ENCODE data around the gene PTPN14. TPM values are rescaled to one million over a fixed set of nuclear protein-coding genes. Genes with fewer than 3 reads are reported as not detected.

PTPN14 gene
- total RNA-seq, 2 experiments from 2014 or later = 2.7 to 2.8 TPM

DNA sequence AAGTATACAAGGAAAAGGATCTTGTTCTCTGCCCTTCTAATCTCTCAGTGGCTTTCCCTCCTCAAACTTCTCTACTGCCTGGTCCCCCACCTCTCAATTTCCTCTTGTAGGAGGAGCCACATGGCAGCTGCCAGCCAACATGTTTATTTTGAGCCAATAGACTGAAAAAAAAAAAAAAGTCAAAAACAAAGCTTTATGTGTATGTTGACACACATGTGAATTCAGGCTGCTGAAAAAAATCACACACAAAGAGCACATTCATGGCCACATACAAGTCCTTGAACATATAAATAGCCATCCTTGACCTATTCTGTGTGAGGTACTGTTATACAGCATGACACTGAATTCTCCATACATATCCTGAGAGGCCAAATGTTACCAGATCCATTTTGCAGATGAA is 3.7 kb downstream of the PTPN14 start:
- Mint-ChIP-seq H3K4me3 (no peak overlapping the region), H3K4me1 (ENCODE audit: low read depth) (peaks cover 6% of the 10 kb centered on the region), H3K27ac (no peak overlapping the region), H3K9me3 (no peaks in the 10 kb centered on the region), H3K36me3 (ENCODE audit: low read depth) (no peaks in the 10 kb centered on the region), H3K27me3 (ENCODE audit: low read depth) (peaks cover 42% of the 10 kb centered on the region)
- intact Hi-C loops (cut with micrococcal nuclease) = no loop called here
- CTCF ChIA-PET = no interaction called here
- no peak for DNase-seq

DNA sequence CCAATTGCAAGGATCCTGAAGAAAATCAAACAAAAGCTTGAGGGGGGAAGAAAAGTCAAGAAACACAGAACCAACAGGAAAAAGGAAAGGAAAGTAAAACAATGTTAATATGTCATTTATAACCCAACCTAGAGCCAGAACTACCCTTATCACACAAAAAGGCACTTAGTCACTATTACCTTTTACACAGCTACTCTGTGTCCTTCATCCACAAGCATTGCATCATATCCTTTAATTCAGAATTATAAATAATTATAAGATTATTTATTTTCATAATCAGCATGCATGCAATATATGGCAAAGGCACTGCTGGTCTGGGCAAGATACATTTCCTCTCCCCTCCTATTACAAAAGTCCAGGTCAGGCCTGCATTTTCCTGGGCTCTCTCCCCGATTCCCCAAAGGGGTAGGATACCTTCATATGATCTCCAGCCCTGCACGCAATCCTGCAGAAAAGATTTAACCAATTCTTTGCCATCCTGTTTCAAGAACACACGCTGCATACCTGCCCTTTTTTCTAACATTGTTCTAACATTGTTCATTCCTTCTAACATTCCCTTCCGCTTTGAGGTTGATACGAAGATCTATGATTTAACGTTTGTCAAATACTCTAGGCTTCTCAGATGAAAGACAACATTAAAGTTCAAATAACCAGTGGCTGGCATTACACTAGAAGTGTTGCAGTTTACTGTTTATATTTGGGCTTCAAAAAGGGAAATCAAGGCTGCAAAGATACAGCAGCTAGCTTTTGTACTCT is 4.3 kb downstream of the PTPN14 start:
- peaks cover 5% of the 10 kb centered on the region for H3K4me1 Mint-ChIP-seq (ENCODE audit: low read depth)
- no peak overlapping the region for H3K27ac Mint-ChIP-seq
- intact Hi-C loops (cut with micrococcal nuclease) = no loop called here
- no peak for DNase-seq
- no peak overlapping the region for H3K4me3 Mint-ChIP-seq
- no peaks in the 10 kb centered on the region for H3K9me3 Mint-ChIP-seq
- CTCF ChIA-PET = no interaction called here
- peaks cover 39% of the 10 kb centered on the region for H3K27me3 Mint-ChIP-seq (ENCODE audit: low read depth)
- H3K36me3 Mint-ChIP-seq (ENCODE audit: low read depth) = no peaks in the 10 kb centered on the region

DNA sequence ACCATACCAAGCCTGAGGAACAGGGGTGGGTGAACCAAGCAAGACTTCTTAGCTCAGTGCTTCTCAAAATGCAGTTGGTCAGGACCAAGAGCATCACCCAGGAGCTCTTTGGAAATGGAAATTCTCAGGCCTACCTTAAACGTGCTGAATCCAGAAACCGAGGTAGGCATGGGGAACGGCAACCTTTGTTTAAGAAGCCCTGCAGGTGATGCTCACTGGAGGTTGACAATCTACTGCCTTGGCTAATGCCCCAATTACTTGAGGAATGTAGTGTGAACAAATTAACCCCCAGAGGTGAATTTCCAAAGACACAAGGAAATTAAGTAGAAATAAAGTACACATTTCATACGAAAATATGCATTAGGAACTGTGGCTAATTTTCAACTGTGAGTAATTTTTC is 5.3 kb downstream of the PTPN14 start:
- Mint-ChIP-seq H3K4me3 (no peak overlapping the region), H3K4me1 (ENCODE audit: low read depth) (peaks cover under 1% of the 10 kb centered on the region), H3K27ac (no peak overlapping the region), H3K27me3 (ENCODE audit: low read depth) (peaks cover 32% of the 10 kb centered on the region), H3K9me3 (no peaks in the 10 kb centered on the region), H3K36me3 (ENCODE audit: low read depth) (no peaks in the 10 kb centered on the region)
- no peak for DNase-seq
- intact Hi-C loops (cut with micrococcal nuclease) = no loop called here
- CTCF ChIA-PET = interaction anchor here (0.6 kb wide), 2 partner anchors 38 to 1648 kb away, joined by 3 read pairs; no protein-coding TSS in a partner anchor

DNA sequence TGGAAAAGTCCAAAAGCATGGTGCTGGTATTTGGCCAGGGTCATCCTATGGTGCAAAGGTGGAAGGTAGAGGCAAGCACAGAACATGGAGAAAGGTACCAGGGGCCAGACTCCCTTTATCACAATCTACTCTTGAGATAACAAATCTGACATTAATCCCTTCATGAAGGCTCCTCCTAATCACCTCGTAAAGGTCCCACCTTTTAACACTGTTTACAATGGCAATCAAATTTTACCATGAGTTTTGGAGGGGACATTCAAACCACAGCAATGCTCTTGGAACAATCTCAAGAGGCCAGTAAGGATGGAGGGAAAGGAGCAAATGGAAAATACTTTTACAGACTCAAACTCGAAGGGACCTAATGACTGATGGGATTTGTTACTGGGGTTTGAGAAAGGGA is 6.1 kb downstream of the PTPN14 start:
- no peak overlapping the region for H3K4me3 Mint-ChIP-seq
- no peaks in the 10 kb centered on the region for H3K36me3 Mint-ChIP-seq (ENCODE audit: low read depth)
- no peaks in the 10 kb centered on the region for H3K4me1 Mint-ChIP-seq (ENCODE audit: low read depth)
- no peak for DNase-seq
- H3K9me3 Mint-ChIP-seq = no peaks in the 10 kb centered on the region
- no peak overlapping the region for H3K27ac Mint-ChIP-seq
- intact Hi-C loops (cut with micrococcal nuclease) = no loop called here
- peaks cover 29% of the 10 kb centered on the region for H3K27me3 Mint-ChIP-seq (ENCODE audit: low read depth)
- CTCF ChIA-PET = interaction anchor here (0.6 kb wide), 1 partner anchor 39 kb away, joined by 3 read pairs; no protein-coding TSS in a partner anchor

DNA sequence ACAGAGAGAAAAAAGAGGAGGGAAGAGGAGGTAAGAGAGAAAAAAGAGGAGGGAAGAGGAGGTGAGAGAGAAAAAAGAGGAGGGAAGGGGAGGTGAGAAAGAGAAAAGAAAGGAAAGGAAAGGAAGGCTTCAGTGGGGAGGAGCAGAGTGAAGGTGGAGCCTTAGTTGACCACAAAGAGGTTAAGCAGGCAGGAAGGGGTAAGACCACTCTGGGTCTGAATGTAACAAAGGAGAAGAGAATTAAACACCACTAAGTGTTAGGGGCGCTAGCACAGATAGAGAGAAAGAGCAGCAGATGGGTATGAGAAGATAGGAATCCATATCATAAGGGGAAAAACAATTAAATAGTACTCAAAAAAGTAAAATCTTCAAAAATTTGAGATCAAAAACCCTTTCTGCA is 6.6 kb downstream of the PTPN14 start:
- Mint-ChIP-seq H3K27me3 (ENCODE audit: low read depth) (peaks cover 24% of the 10 kb centered on the region), H3K4me3 (no peak overlapping the region), H3K36me3 (ENCODE audit: low read depth) (no peaks in the 10 kb centered on the region), H3K27ac (no peak overlapping the region), H3K4me1 (ENCODE audit: low read depth) (no peaks in the 10 kb centered on the region), H3K9me3 (no peaks in the 10 kb centered on the region)
- DNase-seq = no peak
- CTCF ChIA-PET = no interaction called here
- intact Hi-C loops (cut with micrococcal nuclease) = no loop called here

DNA sequence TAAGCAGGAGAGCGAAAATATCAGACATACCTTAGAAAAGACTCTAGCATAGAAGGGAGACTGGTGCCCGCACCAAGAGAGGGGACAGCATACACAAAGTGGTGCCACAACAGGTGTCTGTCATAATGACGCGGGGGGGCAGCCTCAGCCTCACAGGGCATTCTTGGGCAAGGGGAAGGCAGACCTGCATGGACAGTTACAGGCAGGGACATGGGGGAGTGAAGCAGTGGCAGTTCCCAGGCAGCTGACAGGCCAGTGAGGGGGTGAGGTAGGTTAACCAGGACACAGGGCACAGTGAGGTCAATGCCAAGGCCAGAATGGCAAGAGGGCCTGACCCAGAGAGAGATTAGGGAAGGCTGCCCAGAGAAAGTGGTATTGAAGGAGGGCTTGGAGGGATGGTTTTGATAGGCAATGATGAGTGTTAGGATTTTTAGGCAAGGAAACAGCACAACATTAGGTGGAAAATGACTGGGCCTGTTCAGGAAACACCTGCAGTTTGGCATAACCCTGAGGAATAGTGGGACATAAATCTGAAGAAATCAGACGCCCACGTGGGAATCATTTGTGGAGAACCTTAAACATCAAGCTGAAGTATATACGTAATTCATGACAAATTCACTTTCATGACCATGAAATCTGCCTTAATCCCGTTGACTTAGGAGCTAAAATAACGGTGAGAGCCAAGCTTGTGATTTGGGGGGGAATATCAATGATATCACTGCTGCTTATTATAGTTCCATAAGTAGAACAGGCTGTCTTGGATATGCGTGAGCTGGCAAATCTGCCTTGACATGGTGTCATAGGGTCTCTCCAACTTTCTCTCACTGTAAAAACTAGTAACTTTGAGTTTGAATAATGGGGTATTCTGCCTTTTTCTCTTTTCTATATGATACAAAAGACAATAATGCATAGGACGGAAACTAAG is 8.9 kb downstream of the PTPN14 start:
- peaks cover 7% of the 10 kb centered on the region for H3K27me3 Mint-ChIP-seq (ENCODE audit: low read depth)
- CTCF ChIA-PET = interaction anchor here (1.1 kb wide), 1 partner anchor 211 kb away, joined by 3 read pairs; no protein-coding TSS in a partner anchor
- intact Hi-C loops (cut with micrococcal nuclease) = no loop called here
- no peaks in the 10 kb centered on the region for H3K36me3 Mint-ChIP-seq (ENCODE audit: low read depth)
- H3K27ac Mint-ChIP-seq = no peak overlapping the region
- DNase-seq = no peak
- H3K4me1 Mint-ChIP-seq (ENCODE audit: low read depth) = no peaks in the 10 kb centered on the region
- H3K4me3 Mint-ChIP-seq = no peak overlapping the region
- H3K9me3 Mint-ChIP-seq = no peaks in the 10 kb centered on the region

DNA sequence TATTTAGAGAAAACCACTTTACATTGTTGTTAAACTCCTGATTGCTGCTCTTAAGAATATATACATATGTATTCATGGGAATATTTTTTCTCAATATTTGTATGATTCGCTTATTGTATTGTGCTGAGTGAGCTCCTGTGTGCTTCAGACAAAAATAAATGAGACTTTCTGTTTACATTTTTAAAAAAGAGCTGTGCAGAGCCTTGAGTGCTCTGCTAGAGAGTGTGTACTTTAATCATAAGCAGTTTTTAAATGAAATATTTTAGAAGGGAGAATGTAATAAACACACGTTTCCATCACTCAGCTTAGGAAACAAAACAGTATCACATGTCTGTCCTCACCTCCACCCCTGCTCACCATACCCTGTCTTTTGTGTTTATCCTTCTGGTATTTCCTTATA is 9.7 kb downstream of the PTPN14 start:
- DNase-seq = no peak
- CTCF ChIA-PET = interaction anchor here (1.1 kb wide), 1 partner anchor 210 kb away, joined by 3 read pairs; no protein-coding TSS in a partner anchor
- Mint-ChIP-seq H3K27ac (no peak overlapping the region), H3K4me1 (ENCODE audit: low read depth) (no peaks in the 10 kb centered on the region), H3K36me3 (ENCODE audit: low read depth) (no peaks in the 10 kb centered on the region), H3K4me3 (no peak overlapping the region), H3K9me3 (no peaks in the 10 kb centered on the region), H3K27me3 (ENCODE audit: low read depth) (peaks cover 7% of the 10 kb centered on the region)
- intact Hi-C loops (cut with micrococcal nuclease) = no loop called here

DNA sequence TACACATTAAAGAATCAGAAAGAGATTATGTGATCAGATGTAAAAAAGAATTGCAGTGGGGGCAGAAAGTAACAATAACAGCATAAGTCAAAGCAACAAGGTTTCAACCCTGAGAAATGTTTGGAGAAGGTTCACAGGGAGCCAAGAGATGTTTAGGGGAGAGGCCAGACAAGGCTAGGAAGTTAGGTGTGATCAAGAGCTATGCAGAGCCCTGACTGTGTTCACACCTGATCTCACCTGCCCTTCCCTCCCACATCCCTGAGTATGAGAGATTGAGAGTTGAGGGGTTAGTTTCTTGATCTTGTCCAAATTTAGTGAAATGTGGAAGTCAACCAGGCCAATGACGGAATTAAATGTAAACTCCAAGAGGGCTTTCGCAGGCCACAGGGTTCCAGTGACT is 10.2 kb downstream of the PTPN14 start:
- H3K4me1 Mint-ChIP-seq (ENCODE audit: low read depth) = no peaks in the 10 kb centered on the region
- CTCF ChIA-PET = interaction anchor here (1.1 kb wide), 1 partner anchor 210 kb away, joined by 3 read pairs; no protein-coding TSS in a partner anchor
- no peak overlapping the region for H3K4me3 Mint-ChIP-seq
- no peak overlapping the region for H3K27ac Mint-ChIP-seq
- DNase-seq = no peak
- no peaks in the 10 kb centered on the region for H3K36me3 Mint-ChIP-seq (ENCODE audit: low read depth)
- no peaks in the 10 kb centered on the region for H3K9me3 Mint-ChIP-seq
- intact Hi-C loops (cut with micrococcal nuclease) = no loop called here
- H3K27me3 Mint-ChIP-seq (ENCODE audit: low read depth) = peaks cover 7% of the 10 kb centered on the region

DNA sequence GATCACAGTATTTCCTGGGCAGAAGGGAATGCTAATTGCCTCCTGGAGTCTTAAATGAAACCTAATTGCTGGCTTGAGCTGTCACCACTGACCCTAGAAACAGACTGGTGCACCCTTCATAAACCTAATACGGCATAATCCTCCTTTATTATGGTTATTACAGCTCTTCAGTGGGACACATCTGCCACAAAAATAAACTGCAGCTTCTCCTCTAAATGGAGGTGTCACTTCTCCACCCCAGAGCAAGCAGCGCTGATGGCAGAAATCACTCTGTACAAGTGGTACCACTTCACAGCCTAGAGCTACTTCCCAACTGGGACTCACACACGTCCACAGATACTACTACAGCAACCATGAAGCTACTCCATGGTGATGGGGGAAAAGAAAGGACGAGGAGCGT is 11.1 kb downstream of the PTPN14 start:
- intact Hi-C loops (cut with micrococcal nuclease) = no loop called here
- peaks cover 7% of the 10 kb centered on the region for H3K27me3 Mint-ChIP-seq (ENCODE audit: low read depth)
- H3K9me3 Mint-ChIP-seq = no peaks in the 10 kb centered on the region
- no peak overlapping the region for H3K4me3 Mint-ChIP-seq
- DNase-seq = no peak
- CTCF ChIA-PET = no interaction called here
- H3K4me1 Mint-ChIP-seq (ENCODE audit: low read depth) = no peaks in the 10 kb centered on the region
- H3K36me3 Mint-ChIP-seq (ENCODE audit: low read depth) = no peaks in the 10 kb centered on the region
- H3K27ac Mint-ChIP-seq = no peak overlapping the region

DNA sequence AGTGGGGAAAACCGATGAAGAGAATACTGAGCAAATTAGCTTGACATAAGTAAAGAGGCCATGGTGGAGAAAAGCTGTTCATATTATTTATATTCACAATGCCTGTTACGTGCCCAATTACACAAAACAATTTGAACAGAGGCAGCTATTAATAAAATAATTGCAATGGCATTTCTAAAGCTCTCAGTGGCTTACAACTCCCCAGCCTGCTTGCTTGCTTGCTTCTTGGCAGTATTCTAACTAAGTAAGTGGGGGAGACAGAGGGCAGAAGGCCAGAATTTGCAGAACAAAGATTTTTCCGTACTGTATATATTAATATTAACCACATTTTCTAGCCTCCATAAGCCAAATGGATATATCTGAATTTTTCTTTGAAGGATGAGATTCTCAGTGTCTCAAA is 12.9 kb downstream of the PTPN14 start:
- Mint-ChIP-seq H3K36me3 (ENCODE audit: low read depth) (no peaks in the 10 kb centered on the region), H3K27ac (no peak overlapping the region), H3K27me3 (ENCODE audit: low read depth) (peaks cover 4% of the 10 kb centered on the region), H3K9me3 (no peaks in the 10 kb centered on the region), H3K4me1 (ENCODE audit: low read depth) (no peaks in the 10 kb centered on the region), H3K4me3 (no peak overlapping the region)
- no peak for DNase-seq
- intact Hi-C loops (cut with micrococcal nuclease) = no loop called here
- CTCF ChIA-PET = no interaction called here

DNA sequence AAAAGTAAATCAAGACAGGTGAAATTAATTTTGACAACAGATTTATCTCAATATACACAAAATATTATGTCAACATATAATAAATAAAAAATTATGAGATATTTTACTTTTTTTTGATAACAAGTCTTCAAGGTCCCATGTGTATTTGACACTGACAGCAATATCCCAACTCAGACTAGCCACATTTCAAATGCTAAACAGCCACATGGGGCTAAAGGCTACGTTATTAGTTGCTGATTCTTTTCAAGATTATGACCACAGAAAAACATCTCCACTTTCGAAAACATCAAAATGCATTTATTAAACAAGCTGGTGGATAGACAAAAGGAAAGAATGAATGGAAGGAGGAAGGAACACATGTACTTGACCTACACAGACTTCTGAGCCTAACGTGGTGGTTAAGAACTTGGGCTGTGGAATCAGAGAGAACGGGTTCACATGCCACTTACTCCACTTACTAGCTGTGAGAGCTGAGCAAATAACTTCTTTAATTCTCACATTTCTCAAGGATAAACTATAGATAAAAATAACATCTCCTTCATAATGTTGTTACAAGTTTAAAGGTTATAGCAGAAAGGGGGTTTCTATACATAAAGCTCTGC is 13.4 kb downstream of the PTPN14 start:
- Mint-ChIP-seq H3K4me3 (no peak overlapping the region), H3K4me1 (ENCODE audit: low read depth) (no peaks in the 10 kb centered on the region), H3K36me3 (ENCODE audit: low read depth) (no peaks in the 10 kb centered on the region), H3K27me3 (ENCODE audit: low read depth) (peaks cover 4% of the 10 kb centered on the region), H3K9me3 (no peaks in the 10 kb centered on the region), H3K27ac (no peak overlapping the region)
- no peak for DNase-seq
- intact Hi-C loops (cut with micrococcal nuclease) = no loop called here
- CTCF ChIA-PET = no interaction called here

DNA sequence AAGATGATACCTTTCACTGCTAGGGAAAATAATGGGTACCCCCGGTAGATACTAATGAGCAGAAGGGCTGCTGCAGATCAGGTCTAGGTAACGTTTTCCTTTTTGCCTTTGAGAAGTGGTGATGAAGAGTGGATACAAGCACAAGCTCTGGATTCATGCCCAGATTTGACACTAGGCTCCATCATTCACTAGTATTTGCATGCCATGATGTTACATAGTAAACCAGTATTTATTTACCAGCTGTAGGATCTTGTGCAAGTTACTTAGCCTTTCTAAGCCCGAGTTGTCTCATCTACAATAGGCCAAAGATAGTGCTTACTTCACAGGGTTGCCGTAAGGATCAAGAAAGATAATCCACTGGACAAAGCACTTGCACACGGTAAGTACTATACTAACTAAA is 14.2 kb downstream of the PTPN14 start:
- peaks cover 2% of the 10 kb centered on the region for H3K27me3 Mint-ChIP-seq (ENCODE audit: low read depth)
- H3K27ac Mint-ChIP-seq = no peak overlapping the region
- no peak overlapping the region for H3K4me3 Mint-ChIP-seq
- H3K4me1 Mint-ChIP-seq (ENCODE audit: low read depth) = no peaks in the 10 kb centered on the region
- DNase-seq = no peak
- no peaks in the 10 kb centered on the region for H3K36me3 Mint-ChIP-seq (ENCODE audit: low read depth)
- CTCF ChIA-PET = interaction anchor here (1.2 kb wide), 1 partner anchor 95 kb away, joined by 3 read pairs; no protein-coding TSS in a partner anchor
- intact Hi-C loops (cut with micrococcal nuclease) = no loop called here
- H3K9me3 Mint-ChIP-seq = no peaks in the 10 kb centered on the region
